DMS53 treated with DMSO at 0.1 percent for 48 hours (cell line): ENCODE data around the gene ATG101.

Source experiments
- DNase-seq: peaks from one replicate; lab custom pipeline; 2025; ENCODE audit not compliant: unreplicated experiment; lab: John Stamatoyannopoulos, UW

Gene ATG101

GRCh38 chr12:52057638-52058576 is 11.9 kb upstream of the ATG101 start:
- no peak for DNase-seq

- DNase-seq, result no peak
Observed at GRCh38 chr12:52058631-52059361, 11.0 kb upstream of the ATG101 start.

- no peak for DNase-seq
Observed at GRCh38 chr12:52059582-52060497, 9.9 kb upstream of the ATG101 start.

- no peak for DNase-seq
Observed at GRCh38 chr12:52060498-52061177, 9.1 kb upstream of the ATG101 start.

GRCh38 chr12:52061470-52062166 is 8.2 kb upstream of the ATG101 start:
- DNase-seq, result no peak

GRCh38 chr12:52062167-52063081 is 7.4 kb upstream of the ATG101 start:
- no peak for DNase-seq

- no peak for DNase-seq
Observed at GRCh38 chr12:52063082-52063924, 6.5 kb upstream of the ATG101 start.

GRCh38 chr12:52063981-52064649 is 5.7 kb upstream of the ATG101 start:
- DNase-seq, result no peak

GRCh38 chr12:52066346-52067080 is 3.3 kb upstream of the ATG101 start:
- no peak for DNase-seq

GRCh38 chr12:52067081-52067374 is 2.8 kb upstream of the ATG101 start:
- DNase-seq, result no peak

GRCh38 chr12:52070185-52070925 is 577 bp downstream of the ATG101 start:
- DNase-seq, result no peak

GRCh38 chr12:52073531-52074381 is 4.0 kb downstream of the ATG101 start:
- DNase-seq, result no peak

GRCh38 chr12:52074971-52075724 is 5.4 kb downstream of the ATG101 start:
- no peak for DNase-seq

GRCh38 chr12:52076811-52077210 is 7.0 kb downstream of the ATG101 start:
- no peak for DNase-seq

GRCh38 chr12:52078276-52078675 is 8.5 kb downstream of the ATG101 start:
- no peak for DNase-seq
